ENCODE measurements around the gene MAP2K5.

The MAP2K5 gene

DNA sequence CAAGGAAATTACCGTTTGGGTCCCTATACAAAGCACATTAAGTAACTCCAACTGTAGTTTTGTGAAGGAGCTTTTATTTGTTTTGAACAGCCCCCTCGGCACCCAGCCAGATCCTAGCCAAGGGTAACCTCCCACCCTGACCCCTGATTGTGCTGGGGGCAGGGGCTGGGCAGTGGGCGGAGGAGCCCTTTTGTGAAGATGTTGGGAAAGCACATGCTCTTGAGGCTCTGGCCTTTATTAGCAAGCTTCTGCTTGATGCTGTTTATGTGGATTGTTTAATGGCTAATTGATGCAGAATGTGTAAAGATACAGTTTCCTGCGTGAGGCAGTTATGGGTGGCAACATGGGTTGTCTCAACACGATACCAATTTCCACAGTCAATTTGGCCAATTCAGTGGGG lies 136.5 kb downstream of the MAP2K5 start:
- DNase-seq, result no peak

DNA sequence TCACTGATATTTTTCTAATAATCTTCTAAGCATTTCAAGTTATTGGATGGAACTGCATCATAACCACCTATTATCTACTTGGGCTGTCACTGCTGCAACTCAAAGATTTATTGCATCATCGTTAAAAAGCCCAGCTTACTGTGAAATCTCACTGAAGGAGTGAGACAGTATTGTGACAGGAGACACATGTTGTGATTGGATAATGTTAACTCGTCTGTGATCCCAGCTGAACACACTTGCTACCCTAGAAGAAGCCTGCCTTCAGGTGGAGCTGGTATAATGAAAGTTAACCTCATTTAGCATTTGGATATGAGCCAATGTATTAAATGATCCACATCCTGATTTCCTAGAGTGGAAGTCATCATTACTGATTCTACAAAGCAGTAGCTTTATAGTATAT lies 138.1 kb downstream of the MAP2K5 start:
- DNase-seq, result peak in 1 of 2 donors; percentile 9

DNA sequence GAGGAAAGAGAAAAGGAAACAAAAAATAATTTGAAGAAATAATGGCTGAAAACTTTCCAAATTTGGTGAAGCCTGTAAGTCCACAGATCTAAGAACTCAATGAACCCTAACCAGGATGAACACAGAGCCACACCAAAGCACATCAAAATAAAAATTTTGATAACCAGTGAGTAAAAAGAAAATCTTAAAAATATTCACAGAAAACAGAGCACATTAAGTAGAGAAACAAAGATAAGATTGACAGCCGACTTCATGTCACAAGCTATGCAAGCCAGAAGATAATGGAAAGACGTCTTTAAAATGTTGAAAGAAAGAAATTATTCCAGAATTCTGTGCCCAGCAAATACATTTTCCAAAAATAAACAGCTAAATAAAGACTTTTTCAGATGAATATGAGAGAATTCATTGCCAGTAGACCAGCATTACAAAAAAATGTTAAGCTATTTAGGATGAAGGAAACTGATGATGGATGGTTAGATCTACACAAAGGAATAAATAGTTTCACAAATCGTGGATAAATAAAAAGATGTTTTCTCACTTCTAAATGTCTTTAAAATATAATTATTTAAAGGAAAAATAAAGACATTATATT lies 142.6 kb downstream of the MAP2K5 start:
- peak in 1 of 2 donors; percentile 9 for DNase-seq

DNA sequence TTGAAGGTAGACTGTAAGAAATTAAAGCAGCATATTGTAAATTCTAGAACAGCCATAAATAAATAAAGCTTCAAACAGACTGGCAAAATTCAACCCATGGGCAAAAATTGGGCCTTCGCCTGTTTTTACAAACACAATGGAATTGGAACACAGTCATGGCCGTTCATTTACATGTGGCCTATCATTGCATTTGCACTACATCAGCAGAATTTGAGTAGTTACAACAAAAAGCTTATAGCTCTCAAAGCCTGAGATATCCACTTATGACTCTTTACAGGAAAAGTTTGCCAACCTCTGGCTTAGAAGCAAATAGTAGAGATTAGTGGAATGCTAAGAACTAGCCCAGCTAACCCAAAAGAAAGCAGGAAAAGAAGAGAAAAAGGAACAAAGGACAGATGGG lies 143.2 kb downstream of the MAP2K5 start:
- no peak for DNase-seq

DNA sequence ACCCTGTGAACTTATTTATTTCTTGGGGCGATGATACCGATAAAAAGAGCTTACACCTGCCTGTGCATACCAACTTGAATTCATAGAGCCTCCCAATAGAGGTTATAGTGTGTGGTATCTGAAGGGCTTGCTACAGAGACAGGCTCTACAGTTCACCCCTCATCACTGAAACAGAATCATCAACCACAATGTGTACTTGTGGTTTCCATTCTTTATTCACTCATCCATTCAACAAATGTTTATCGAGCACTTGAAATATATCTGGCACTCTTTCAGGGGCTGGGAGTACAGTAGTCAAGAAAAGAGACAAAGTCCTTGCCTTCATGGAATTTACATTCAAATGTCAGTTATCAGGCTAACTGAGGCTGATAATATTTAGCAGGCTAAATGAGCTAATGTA lies 148.4 kb downstream of the MAP2K5 start:
- no peak for DNase-seq

DNA sequence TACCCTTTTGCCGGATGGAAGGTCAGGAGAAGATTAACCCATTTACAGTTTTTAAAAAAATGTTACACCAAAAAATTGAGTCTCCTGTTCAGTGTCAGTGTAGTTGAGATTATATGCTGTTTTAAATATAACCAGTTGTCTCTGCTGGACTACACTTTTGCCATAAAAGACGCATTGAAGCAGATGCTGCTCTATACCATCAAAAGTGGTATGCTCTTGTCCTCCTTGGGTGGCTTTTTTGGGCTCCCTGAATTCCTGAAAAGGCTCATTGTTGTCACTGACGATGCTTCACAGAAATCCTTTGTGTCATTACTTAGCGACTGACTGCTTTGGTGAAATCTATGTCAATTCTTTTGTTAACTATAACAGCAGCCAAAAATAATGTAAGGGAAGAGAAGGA lies 148.9 kb downstream of the MAP2K5 start:
- no peak for DNase-seq

DNA sequence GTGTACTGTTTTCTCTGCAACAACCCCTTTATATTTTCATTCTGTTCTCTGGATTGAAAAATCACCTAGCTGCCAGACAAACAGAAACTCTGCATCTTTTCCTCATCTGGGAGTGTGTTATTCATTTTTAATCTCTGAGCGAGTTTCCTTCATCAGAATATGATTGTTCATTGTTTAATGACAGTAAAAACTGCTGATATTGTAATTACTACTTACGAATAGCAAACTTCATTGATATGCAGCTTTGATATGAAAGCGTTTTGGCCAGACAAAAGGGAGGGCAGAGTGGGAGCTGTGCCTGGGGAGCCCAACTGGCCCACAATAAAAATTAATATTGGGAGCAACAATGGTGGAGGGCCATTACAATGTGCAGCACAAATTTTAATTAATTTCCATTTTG lies 150.1 kb downstream of the MAP2K5 start:
- DNase-seq, result no peak

DNA sequence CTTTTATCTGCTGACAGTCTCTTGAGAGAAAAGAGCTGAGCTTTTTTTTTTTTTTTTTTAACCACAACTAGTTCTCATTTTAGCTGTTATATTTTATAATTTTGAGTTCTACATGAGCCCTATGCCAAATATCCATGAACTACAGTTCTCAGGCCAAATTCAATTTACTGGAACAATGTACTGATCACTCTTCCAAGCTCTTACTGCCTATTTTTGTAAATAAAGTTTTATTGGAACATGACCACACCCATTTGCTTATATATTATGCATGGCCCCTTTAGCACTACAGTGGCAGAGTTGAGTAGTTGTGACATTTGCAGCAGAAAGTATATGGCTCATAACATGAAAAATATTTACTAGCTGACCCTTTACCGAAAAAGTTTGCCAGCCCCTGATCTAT lies 153.6 kb downstream of the MAP2K5 start:
- DNase-seq, result no peak

DNA sequence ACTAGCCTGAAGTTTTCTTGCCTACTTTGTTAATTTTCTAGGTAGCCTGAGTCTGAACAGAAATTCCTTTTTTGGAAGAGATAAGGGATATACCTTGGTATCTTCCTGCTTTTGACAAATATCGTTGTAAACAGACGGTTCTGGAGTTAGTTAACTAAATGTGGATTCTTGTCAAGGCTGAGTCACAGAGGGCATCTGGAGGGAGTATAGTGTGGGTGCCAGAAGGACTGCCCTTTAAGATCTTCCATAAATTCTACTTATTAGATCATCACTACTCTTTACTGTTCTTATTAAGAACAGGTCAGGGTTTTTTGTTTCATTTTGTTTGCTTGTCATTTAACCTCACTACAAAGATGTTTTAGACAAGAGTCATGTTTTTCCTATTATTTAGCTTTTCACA lies 157.5 kb downstream of the MAP2K5 start:
- DNase-seq, result no peak

DNA sequence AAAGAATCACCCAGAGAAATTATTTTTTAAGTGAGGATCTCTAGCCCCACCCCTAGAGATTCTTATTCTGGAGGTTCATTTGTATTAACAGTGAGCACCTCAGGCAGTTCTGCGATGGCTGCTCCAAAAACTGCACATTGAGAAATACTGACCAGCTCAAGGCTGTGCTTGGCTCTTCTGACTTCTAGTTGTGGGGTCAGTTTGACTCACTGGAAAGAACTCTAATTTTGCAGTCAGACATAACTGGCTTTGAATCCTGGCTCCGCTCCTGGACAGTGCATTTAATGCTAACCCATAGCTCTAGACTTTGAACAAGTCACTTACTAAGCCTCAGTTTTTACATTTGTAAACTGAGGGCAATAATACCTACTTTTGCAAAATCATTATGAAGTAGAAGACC lies 159.2 kb downstream of the MAP2K5 start:
- no peak for DNase-seq

DNA sequence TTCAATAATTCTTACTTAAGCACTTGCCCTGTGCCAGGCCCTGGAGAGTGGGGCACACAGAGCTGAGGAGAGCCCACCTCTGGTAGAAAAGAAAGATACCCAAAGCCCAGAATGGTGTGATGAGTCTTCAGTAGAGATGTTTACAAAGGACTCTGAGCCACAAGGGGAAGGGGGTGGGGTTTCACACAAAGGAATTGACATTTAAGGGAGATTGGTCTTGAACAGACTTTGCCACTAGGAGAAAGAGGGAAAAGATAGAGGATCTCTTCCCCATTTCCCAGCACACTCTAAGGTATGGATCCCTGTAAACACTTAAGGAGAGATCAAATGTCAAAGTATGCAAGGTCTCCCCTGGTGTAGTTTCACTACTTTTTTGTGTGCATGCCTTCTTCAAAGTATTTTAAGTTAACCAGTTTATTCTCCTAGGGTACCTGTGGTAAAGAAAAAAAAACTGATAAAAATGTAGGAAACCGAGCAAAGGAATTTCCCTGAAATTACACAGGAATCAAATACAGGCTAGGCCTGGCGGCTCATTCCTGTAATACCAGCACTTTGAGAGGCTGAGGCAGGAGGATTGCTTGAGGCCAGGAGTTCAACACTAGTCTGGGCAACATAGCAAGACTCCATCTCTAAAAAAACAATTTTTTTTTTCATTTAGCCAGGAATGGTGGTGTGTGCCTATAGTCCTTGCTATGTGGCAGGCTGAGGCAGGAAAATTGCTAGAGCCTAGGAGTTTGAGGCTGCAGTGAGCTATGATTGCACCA lies 165.2 kb downstream of the MAP2K5 start:
- no peak for DNase-seq

DNA sequence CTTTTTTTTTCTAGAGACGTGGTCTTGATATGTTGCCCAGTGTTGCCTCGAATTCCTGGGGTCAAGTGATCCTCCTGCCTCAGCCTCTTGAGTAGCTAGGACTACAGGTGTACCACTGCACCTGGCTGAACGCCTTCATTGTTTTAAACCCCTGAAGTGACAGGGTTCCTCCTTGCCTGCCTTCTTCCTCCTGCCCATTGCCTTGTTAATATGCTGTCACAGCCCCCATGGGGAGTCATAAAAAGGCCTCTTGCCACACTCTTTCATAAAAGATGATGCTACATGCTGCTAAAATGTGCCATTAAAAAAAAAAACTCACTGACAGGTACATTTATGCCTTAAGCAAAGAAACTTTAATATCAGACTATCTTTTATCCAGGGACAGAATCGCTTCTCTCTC lies 166.0 kb downstream of the MAP2K5 start:
- no peak for DNase-seq

DNA sequence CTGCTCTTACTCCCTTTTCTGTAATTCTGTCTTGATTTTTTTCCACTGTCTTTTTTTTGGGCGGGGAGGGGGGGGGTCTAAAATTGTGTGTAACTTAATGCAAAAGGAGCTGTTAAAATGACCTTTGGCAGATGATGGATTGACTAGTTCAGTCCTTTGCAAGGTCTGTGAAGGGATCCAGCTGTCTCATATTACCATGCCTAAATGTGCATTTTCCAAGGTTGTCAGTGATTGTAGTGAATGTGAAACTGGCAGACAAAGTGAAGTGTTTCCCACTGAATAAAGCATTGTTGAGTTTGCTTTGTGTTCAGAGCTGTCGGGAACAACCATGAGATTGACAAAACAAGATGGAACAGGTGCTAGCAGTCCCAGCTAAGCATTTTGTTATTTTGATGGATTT lies 172.7 kb downstream of the MAP2K5 start:
- DNase-seq, result no peak

DNA sequence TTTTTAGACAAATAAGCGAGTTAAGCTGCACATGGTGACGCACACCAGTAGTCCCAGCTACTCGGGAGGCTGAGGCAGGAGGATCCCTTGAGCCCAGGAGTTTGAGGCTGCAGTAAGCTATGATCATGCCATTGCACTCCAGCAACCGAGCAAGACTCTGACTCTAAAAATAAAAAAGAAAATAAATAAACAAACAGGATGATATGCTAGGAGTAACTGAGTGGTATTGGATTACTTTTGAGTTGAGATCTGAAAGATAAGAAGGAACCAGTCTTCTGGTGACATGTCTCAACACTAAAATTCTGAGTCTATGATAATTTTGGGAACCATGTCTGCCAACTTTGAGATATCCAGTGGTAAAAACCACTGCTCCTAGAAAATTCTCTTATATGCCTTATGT lies 173.7 kb downstream of the MAP2K5 start:
- DNase-seq, result no peak

DNA sequence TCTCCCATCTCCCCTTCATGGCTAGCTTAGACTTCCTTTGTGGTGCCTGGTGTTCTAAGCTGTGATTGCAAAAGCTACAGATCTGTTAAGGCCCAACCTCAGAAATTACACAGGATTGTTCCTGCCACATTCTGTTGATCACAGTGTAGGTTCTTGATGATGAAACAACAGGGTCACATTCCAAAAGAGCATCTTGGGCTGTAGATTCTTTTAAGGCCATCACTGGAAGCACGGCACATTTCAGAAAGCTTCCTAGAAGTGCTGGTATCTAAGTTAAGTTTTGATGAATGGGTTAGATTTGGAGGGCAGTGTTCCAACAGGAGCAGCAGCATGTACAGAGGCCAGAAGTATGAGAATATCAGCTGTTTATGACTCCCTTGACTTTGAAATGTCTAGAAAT lies 175.3 kb downstream of the MAP2K5 start:
- DNase-seq, result no peak

DNA sequence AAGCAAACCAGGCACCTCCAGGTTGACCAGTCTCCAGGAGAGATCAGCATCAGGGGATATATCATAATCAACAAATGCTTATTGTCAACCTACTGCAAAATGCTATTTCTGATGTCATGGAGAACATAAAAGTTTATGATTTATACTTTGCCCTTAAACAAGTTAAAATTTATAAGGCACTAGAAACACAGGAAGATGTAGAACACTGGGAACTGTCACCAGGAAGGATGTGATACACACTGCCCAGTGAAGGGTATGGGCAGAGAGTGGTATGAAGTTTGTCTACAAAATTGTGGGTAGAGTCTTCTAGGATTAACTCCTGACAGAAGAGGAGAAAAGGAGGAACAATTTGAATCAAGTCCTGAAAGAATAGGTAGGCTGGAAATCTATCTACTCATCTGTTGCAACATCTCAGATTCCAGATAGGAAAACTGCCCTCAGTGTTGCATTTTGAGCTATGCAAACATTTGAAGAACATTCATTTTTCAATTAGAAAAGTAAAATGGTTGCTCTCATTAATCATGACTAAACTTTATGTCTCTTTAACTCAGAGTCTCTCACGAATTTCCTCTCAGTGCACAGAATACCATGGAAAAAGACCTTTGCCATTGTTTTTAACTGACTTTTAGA lies 176.9 kb downstream of the MAP2K5 start:
- no peak for DNase-seq

DNA sequence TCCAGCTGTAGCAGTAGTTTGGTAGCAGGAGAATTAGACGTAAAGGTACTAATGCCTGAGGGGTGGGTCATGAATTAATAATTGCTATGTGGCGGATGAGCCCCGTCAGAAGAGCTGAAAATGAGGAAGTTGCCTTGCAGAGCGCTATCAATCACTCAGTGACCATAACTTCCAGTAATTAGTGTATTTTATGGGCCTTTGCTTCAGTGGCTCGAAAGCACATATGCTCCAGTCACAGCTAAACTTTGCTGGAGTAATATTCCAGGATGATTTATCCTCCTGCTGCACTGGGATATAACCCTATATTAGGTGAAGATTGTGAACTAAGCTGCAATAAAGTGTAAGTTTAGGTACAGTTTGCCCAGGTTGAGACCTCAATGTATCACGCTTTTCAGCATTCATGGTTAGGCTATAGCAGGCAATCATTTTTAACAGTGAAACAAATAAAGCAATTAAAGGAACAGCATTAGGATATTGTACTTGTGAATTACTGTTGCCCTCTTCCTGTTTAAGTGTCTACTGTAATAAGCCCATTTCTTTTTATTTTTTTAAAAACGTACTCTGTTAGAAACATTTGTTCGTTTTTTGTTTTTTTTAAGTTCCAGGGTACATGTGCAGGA lies 178.2 kb downstream of the MAP2K5 start:
- peak; percentile 8 to 18 for DNase-seq

DNA sequence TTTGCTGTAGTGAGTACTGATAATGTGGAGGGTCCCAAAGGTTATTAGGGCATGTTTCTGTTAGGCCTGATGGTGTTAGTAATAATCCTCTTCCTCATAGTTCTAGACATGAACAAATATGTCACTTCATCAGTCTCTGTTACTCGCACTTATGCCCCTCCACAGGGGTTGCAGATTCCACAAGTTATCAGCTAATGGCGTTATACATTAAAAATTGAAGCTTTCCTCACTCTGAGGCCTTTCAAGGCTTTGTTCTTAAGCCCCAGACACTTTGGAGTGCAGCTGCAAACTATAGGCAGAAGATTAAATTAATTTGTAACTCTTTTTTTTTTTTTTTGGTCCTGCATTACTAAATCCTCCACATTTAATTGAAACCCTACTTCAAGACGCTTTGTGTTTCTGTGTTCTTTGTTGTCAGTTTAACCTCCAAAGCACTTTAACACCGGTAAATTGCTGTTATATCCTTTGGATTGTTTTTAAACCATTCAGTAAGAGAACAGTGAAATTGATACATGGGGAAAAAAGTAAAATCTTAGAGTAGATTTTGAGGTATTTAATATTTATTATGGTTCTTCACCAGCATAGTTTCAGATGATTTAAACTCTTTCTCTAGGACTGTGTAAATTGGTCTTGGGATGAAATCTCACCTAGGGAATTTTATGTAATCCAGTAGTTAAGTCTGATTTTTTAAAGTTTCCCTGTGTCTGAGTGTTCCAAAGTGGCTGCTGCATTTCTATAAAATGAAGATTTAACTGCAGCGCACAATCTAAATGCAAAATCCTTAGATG lies 179.7 kb downstream of the MAP2K5 start:
- no peak for DNase-seq

DNA sequence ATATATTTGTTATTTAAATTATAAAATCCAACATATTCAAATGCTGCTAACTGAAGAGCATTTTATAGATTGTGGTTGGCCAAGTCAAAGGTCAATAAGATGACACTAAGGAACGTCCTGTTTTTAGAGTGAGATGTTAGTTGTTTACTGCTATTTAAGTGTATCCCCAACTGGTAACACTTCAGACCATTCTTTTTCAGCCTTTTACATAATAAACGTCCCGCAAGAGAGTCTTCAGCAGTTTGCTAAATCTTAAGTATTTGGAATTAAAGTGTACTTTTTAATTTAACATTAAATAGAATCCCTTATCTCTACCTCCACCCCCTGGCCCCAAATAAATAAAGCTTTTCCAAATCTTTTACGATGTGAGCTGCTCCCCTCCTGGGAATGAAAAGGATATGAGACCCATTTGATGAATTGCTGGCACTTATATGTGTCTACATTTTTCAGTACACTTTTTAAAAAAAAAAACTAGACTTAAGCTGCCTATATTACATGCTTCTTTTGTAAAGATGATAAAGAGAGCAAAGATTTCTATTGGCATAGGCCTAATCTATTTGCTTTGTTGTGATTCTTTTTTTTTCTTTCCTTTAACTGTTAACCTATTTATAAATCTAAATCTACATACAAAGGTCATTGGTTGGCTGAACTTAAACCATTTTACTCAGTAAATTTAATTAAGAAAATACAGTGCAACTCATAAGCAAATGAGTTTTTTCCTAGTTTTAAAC lies 181.0 kb downstream of the MAP2K5 start:
- DNase-seq, result no peak

DNA sequence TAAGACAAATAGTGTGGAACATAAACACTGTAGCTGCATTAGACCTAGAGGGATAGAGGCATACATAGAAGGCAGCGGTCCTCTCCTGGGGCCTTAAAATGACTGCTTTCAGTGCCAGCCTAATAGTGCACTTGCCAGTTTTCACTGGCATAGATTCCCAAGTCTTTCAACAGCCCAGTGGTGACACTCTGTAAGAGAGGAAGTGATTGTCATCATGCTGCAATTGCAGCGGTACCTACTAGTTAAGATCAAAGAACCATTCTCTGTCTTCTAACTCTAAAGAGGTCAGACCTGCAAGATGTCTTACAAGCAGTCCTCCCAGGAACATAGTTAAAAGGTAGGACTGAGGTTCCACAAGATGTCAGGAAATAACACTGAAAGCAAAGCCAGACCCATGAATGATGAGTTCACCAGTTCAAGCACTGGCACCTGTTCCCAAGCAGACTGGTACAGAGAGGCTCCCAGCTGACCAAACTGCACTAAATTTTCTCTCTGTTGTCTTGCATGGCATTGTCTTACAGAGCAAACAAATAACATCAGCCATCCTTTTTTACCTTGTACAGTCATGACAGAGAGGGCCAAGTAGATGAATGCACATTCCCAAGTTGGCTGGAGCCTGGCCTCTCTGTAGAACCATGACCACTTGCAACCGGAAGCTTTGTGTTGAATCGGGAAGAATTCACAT lies 182.3 kb downstream of the MAP2K5 start:
- no peak for DNase-seq

DNA sequence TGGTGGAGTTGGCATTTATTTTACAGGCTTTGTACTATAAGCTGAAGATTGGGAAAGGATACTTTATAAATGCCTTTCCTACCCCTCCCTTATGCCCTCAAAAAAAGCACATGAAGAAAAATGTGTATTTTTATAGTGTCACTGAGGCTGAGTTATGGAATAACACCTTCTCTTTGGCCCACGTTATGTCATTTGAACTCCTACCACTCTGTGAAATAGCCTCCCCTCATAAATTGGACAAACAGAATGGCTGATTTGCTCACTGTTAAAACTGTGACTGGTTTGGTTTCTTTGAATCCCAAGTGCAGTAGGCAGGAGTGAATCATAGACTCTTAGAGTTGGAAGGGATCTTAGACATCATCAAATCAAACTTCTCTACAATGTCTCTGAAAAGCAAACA lies 187.6 kb downstream of the MAP2K5 start:
- DNase-seq, result no peak

Data from inflammatory macrophage (primary cell).